GM21786 (cell line): ENCODE data around the gene PXDN.
"Not testable (repeated sequence)": the region's sequence is repeated elsewhere in the genome, so short reads cannot be mapped to it uniquely, and the experiment has no call there.

Experiments
- ATAC-seq: cut with Tn5 transposase; IDR thresholded peaks from one replicate; pipeline ENCODE4 v1.9.1; 2021; ENCODE audit not compliant: unreplicated experiment

Gene PXDN

GRCh38 chr2:1744446-1745170, at the start of gene PXDN:
TSS of gene PXDN (minus strand) at chr2:1744515. CDS start at chr2:1744455, 60 bp downstream.
- ATAC-seq = no peak

GRCh38 chr2:1793868-1794445, 49.6 kb upstream of the PXDN start:
- ATAC-seq = no peak

GRCh38 chr2:1793001-1793867, 48.9 kb upstream of the PXDN start:
- ATAC-seq = no peak

- ATAC-seq = no peak
Measured at GRCh38 chr2:1791685-1792435, 47.5 kb upstream of the PXDN start.

GRCh38 chr2:1791006-1791605, 46.8 kb upstream of the PXDN start:
- ATAC-seq = no peak

GRCh38 chr2:1790473-1790872, 46.2 kb upstream of the PXDN start:
- no peak for ATAC-seq

GRCh38 chr2:1789610-1790009, 45.3 kb upstream of the PXDN start:
- ATAC-seq = no peak

- no peak for ATAC-seq
Measured at GRCh38 chr2:1788478-1788959, 44.2 kb upstream of the PXDN start.

- ATAC-seq = no peak
Measured at GRCh38 chr2:1787755-1788477, 43.6 kb upstream of the PXDN start.

GRCh38 chr2:1784986-1785617, 40.8 kb upstream of the PXDN start:
- no peak for ATAC-seq

- ATAC-seq = no peak
Measured at GRCh38 chr2:1784087-1784486, 39.8 kb upstream of the PXDN start.

- ATAC-seq = no peak
Measured at GRCh38 chr2:1782514-1782913, 38.2 kb upstream of the PXDN start.

- ATAC-seq = no peak
Measured at GRCh38 chr2:1781291-1782080, 37.2 kb upstream of the PXDN start.

- no peak for ATAC-seq
Measured at GRCh38 chr2:1780693-1781092, 36.4 kb upstream of the PXDN start.

GRCh38 chr2:1780054-1780453, 35.7 kb upstream of the PXDN start:
- ATAC-seq = not testable (repeated sequence)

- no peak for ATAC-seq
Measured at GRCh38 chr2:1778566-1778965, 34.3 kb upstream of the PXDN start.

- ATAC-seq = no peak
Measured at GRCh38 chr2:1777781-1778180, 33.5 kb upstream of the PXDN start.

- ATAC-seq = no peak
Measured at GRCh38 chr2:1777156-1777555, 32.8 kb upstream of the PXDN start.
